ENCODE data around the gene FOXR1.

DNA sequence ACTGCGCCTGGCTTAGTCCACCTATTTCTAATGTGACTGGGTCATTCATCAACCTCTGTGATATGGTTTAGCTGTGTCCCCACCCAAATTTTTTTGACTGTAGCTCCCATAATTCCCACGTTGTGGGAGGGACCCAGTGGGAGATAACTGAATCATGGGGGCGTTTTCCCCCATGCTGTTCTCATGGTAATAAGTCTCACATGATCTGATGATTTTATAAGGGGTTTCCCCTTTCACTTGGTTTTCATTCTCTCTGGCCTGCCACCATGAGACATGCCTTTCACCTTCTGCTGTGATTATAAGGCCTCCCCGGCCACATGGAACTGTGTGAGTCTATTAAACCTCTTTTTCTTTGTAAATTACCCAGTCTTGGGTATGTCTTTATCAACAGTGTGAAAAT is 35.1 kb downstream of the FOXR1 start:
- TF ChIP-seq POLR2A (IDR thresholded peaks at IDR 0.05; ENCODE audit: low read depth, low read length) (no peak), POLR2AphosphoS5 (IDR thresholded peaks at IDR 0.05; ENCODE audit: low read depth, low read length) (no peak), TAF1 (IDR thresholded peaks at IDR 0.05; ENCODE audit: borderline replicate concordance, low read depth, low read length) (no peak)

Data from GM12892 (cell line).